GM12878 (cell line): ENCODE data around the gene FMN2. TPM values are rescaled to one million over a fixed set of nuclear protein-coding genes. Genes with fewer than 3 reads are reported as not detected.

Experiments used
- ATAC-seq: fragments of 200-7000 bp; cut with Tn5 transposase; 3 replicates; pipeline ENCODE4 v1.9.1; 2020; ENCODE audit warnings: mild to moderate bottlenecking, moderate library complexity
- BruUV-seq: library from RNA; stranded (reverse); fragments of 400-500 nt; replicated peaks from 2 replicates; lab custom pipeline; 2021; lab: Mats Ljungman, UMichigan
- CTCF ChIA-PET: fragments of 300-600 bp; sonication (Branson Sonifier 250); formaldehyde crosslinking; extraction: SDS; loops from one replicate; lab custom pipeline; 2021; ENCODE audit warnings: inconsistent platforms; lab: Yijun Ruan, JAX
- POLR2A ChIA-PET: fragments of 350-600 bp; formaldehyde crosslinking; extraction: SDS; loops from one replicate; lab custom pipeline; 2021; ENCODE audit warnings: inconsistent platforms; lab: Charles Lee
- RAD21 ChIA-PET: fragments of 300-600 bp; sonication (Branson Sonifier 250); formaldehyde crosslinking; loops from one replicate; lab custom pipeline; 2023; ENCODE audit warnings: antibody characterized with exemption; ENCODE audit not compliant: unreplicated experiment; lab: Charles Lee
- SMC1A ChIA-PET: fragments of 300-600 bp; sonication (Branson Sonifier 250); formaldehyde crosslinking; loops from one replicate; lab custom pipeline; 2023; ENCODE audit not compliant: unreplicated experiment, uncharacterized antibody; lab: Charles Lee
- DNase-seq: peaks from one replicate; pipeline ENCODE4 v3.0.0-alpha.2; 2011; ENCODE audit warnings: low read depth, low spot score
- FAIRE-seq: peaks from 3 replicates; lab custom pipeline; 2011; peaks lifted over from hg19 to GRCh38; lab: Jason Lieb, UNC
- H2AFZ ChIP-seq: 2 replicates; pipeline ENCODE4 v1.6.0; 2011; ENCODE audit warnings: low read depth, low read length, control low read depth; ENCODE audit not compliant: control insufficient read depth
- H3K27ac ChIP-seq: 2 replicates; pipeline ENCODE4 v1.5.1; 2011; ENCODE audit warnings: control low read depth; ENCODE audit not compliant: control insufficient read depth, insufficient read depth
- H3K27me3 ChIP-seq, 2 experiments: replicated peaks in 1 of 2; 2 replicates each; pipeline versions ENCODE4 v1.6.0 to v1.6.1; 2011; ENCODE audit warnings: low read length in 1 of 2; ENCODE audit not compliant: control insufficient read depth in 2 of 2, insufficient read depth in 2 of 2
- H3K36me3 ChIP-seq, 2 experiments: 2 replicates each; pipeline ENCODE4 v1.5.1; 2011; ENCODE audit warnings: low read length in 1 of 2; ENCODE audit not compliant: control insufficient read depth in 2 of 2, insufficient read depth in 2 of 2
- H3K4me1 ChIP-seq: 2 replicates; pipeline ENCODE4 v1.6.1; 2011; ENCODE audit warnings: mild to moderate bottlenecking, low read length, moderate library complexity, mixed read lengths; ENCODE audit not compliant: control insufficient read depth, insufficient read depth
- H3K4me2 ChIP-seq: 2 replicates; pipeline ENCODE4 v1.6.0; 2011; ENCODE audit warnings: control low read depth; ENCODE audit not compliant: control insufficient read depth, insufficient read depth
- H3K4me3 ChIP-seq: fragments of 200-600 bp; sonication (generic); 2 replicates; pipeline ENCODE4 v1.5.1; 2016
- H3K79me2 ChIP-seq: 2 replicates; pipeline ENCODE4 v1.6.0; 2011; ENCODE audit warnings: low read length; ENCODE audit not compliant: control insufficient read depth, insufficient read depth
- H3K9ac ChIP-seq: 2 replicates; pipeline ENCODE4 v1.8.0; 2011; ENCODE audit warnings: low read length, control low read depth, mixed read lengths; ENCODE audit not compliant: control insufficient read depth, insufficient read depth
- H3K9me3 ChIP-seq: replicated peaks from 3 replicates; pipeline ENCODE4 v1.5.1; 2011; ENCODE audit warnings: mild to moderate bottlenecking, low read length; ENCODE audit not compliant: control insufficient read depth, insufficient read depth
- H4K20me1 ChIP-seq: 2 replicates; pipeline ENCODE4 v1.6.0; 2011; ENCODE audit not compliant: control insufficient read depth, insufficient read depth
- BCL11A ChIP-seq: IDR thresholded peaks from 2 replicates; pipeline ENCODE4 v1.6.1; 2011; ENCODE audit warnings: low read depth, low read length
- BHLHE40 ChIP-seq, 2 experiments: fragments of 450-650 bp in 1 of 2; IDR thresholded peaks; 2 replicates each; pipeline ENCODE4 v1.6.1; 2011 to 2017; ENCODE audit warnings: low read depth in 2 of 2, borderline replicate concordance in 1 of 2, improper control_type of control experiment in 1 of 2, low read length in 1 of 2, mild to moderate bottlenecking in 1 of 2
- CHD4 ChIP-seq: fragments of 200-600 bp; sonication (generic); IDR thresholded peaks from 2 replicates; pipeline ENCODE4 v1.6.1; 2016; ENCODE audit warnings: mild to moderate bottlenecking
- CTCF ChIP-seq, 3 experiments: IDR thresholded peaks in 2 of 3; conservative IDR thresholded peaks in 1 of 3; 2 replicates each; pipeline ENCODE4 v1.5.1; 2011; ENCODE audit warnings: low read depth in 3 of 3, low read length in 3 of 3, mild to moderate bottlenecking in 3 of 3, control low read depth in 2 of 3, moderate library complexity in 2 of 3, inconsistent platforms in 1 of 3, mixed read lengths in 1 of 3; ENCODE audit not compliant: control insufficient read depth in 2 of 3, insufficient read depth in 1 of 3; ENCODE audit errors: extremely low read depth in 1 of 3
- CUX1 ChIP-seq: IDR thresholded peaks from 2 replicates; pipeline ENCODE4 v1.6.1; 2012; ENCODE audit warnings: improper control_type of control experiment, low read depth, low read length; ENCODE audit not compliant: insufficient replicate concordance
- EED ChIP-seq: sonication (generic); IDR thresholded peaks from 2 replicates; pipeline ENCODE4 v1.6.1; 2016; ENCODE audit warnings: antibody characterized with exemption, low read depth
- IRF5 ChIP-seq: fragments of 450-650 bp; IDR thresholded peaks from 2 replicates; pipeline ENCODE4 v1.6.1; 2017; ENCODE audit warnings: borderline replicate concordance
- MYB ChIP-seq: fragments of 150-350 bp; IDR thresholded peaks from 2 replicates; pipeline ENCODE4 v1.6.1; 2014; ENCODE audit warnings: mild to moderate bottlenecking, low read depth, low read length, borderline replicate concordance
- MYC ChIP-seq: IDR thresholded peaks from 2 replicates; pipeline ENCODE4 v1.6.1; 2011; ENCODE audit warnings: mild to moderate bottlenecking, low read length, moderate library complexity, inconsistent platforms; ENCODE audit not compliant: insufficient read depth, insufficient replicate concordance, insufficient read length, severe bottlenecking
- NFYB ChIP-seq: IDR thresholded peaks from 2 replicates; pipeline ENCODE4 v1.6.1; 2011; ENCODE audit warnings: low read depth, mild to moderate bottlenecking, low read length, improper control_type of control experiment, moderate library complexity; ENCODE audit not compliant: insufficient read depth
- NR2C2 ChIP-seq: IDR thresholded peaks from 2 replicates; pipeline ENCODE4 v1.6.1; 2011; ENCODE audit warnings: borderline replicate concordance, low read depth; ENCODE audit not compliant: control insufficient read depth, insufficient read length
- PBX3 ChIP-seq: IDR thresholded peaks from 2 replicates; pipeline ENCODE4 v1.6.1; 2011; ENCODE audit warnings: mild to moderate bottlenecking, low read depth, low read length, moderate library complexity; ENCODE audit not compliant: insufficient replicate concordance
- RB1 ChIP-seq: fragments of 450-650 bp; formaldehyde crosslinking; IDR thresholded peaks from 2 replicates; pipeline ENCODE4 v1.6.1; 2017; ENCODE audit warnings: mild to moderate bottlenecking, borderline replicate concordance
- RFX5 ChIP-seq: IDR thresholded peaks from 2 replicates; pipeline ENCODE4 v1.6.1; 2011; ENCODE audit warnings: low read depth, low read length, improper control_type of control experiment
- WGBS: methylation state at CpG from one replicate; pipeline ENCODE4 v1.1.6; 2016; ENCODE audit warnings: low lambda C conversion rate; ENCODE audit not compliant: insufficient replicate concordance, insufficient coverage; ENCODE audit errors: missing lambda C conversion rate; 5-methylcytosine and 5-hydroxymethylcytosine counted together
- in situ Hi-C: fragments of 300-500 bp; cut with MboI; formaldehyde crosslinking; loops from 9 replicates; pipeline ENCODE4 v1.14.3; 2018; ENCODE audit warnings: mixed read lengths
- intact Hi-C: fragments of 100-400 bp; cut with micrococcal nuclease; formaldehyde crosslinking; loops from one replicate; pipeline ENCODE4 v1.14.2; 2022; ENCODE audit not compliant: unreplicated experiment
- polyA plus RNA-seq, 11 experiments: library from polyadenylated mRNA; depleted of rRNA in 4 of 11; unstranded in 6 of 11; stranded (reverse) in 5 of 11; fragments of >200 nt; fragmentation: Nextera tagmentation in 4 of 11; fragmentation: Illumina TruSeq in 1 of 11; extraction: Ambion mirVana in 4 of 11; extraction: Trizol in 1 of 11; gene quantifications; 1 replicate in 1 of 11; 2 replicates in 10 of 11; pipeline versions ENCODE4 v1.2.1 to v1.2.3, GENCODE V29; 2011 to 2016; ENCODE audit warnings: inconsistent platforms in 2 of 11, missing spikeins in 2 of 11, low read depth in 1 of 11
- total RNA-seq, 4 experiments: library from RNA; depleted of rRNA in 3 of 4; stranded (reverse); fragments of >200 nt in 3 of 4; fragmentation: Illumina TruSeq in 1 of 4; extraction: Trizol in 1 of 4; gene quantifications; 2 replicates each; pipeline versions ENCODE4 v1.2.1 to v1.2.3, GENCODE V29; 2013 to 2021

Gene FMN2
- total and polyA plus RNA-seq, 10 of the 15 experiments (the other 5 are each of a cell fraction or from before 2014, with no cell fraction given), result 0.60 TPM; not detected in 9

GRCh38 chr1:240173836-240174235, 82.2 kb downstream of the FMN2 start:
- Histone ChIP-seq H3K79me2 (no peaks in the 10 kb centered on the region), H3K4me2 (no peak overlapping the region), H3K36me3 (no peaks in the 10 kb centered on the region), H2AFZ (no peak overlapping the region), H3K4me3 (no peak overlapping the region), H3K27ac (no peak overlapping the region), H3K4me1 (no peaks in the 10 kb centered on the region), H3K27me3 (no peaks in the 10 kb centered on the region), H3K9me3 (no peaks in the 10 kb centered on the region), H4K20me1 (no peaks in the 10 kb centered on the region), H3K9ac (no peak overlapping the region)
- POLR2A ChIA-PET, result no interaction called here
- no TSS peak for BruUV-seq
- RAD21 ChIA-PET, result no interaction called here
- DNase-seq (no peak), FAIRE-seq (no peak), ATAC-seq (no peak)
- intact Hi-C loops, result no loop called here
- in situ Hi-C loops, result no loop called here
- CTCF ChIA-PET, result interaction anchor here (1.5 kb wide), 1 partner anchor 10 kb away, joined by 4 read pairs; no protein-coding TSS in a partner anchor
- 0% methylated on average over 1 of the region's 1 CpG for WGBS
- SMC1A ChIA-PET, result interaction anchor here (0.9 kb wide), 1 partner anchor 18 kb away, joined by 3 read pairs; no protein-coding TSS in a partner anchor
- TF ChIP-seq CHD4, result no peak
- no peak for TF ChIP-seq MYB
- TF ChIP-seq EED, result no peak
- no peak for TF ChIP-seq PBX3
- no peak for TF ChIP-seq BCL11A
- no peak for TF ChIP-seq RFX5
- TF ChIP-seq MYC, result no peak
- no peak for TF ChIP-seq CUX1
- TF ChIP-seq NR2C2, result no peak
- no peak for TF ChIP-seq IRF5
- no peak for TF ChIP-seq BHLHE40 (IDR thresholded peaks at IDR 0.05; ENCODE audit: borderline replicate concordance in 1 of 2, low read depth in 2 of 2, low read length in 1 of 2)
- no peak for TF ChIP-seq NFYB
- TF ChIP-seq CTCF (IDR thresholded peaks at IDR 0.05 in 2 of 3, conservative IDR thresholded peaks at IDR 0.05 in 1 of 3; ENCODE audit: control insufficient read depth in 2 of 3, extremely low read depth in 1 of 3, insufficient read depth in 1 of 3, low read depth in 3 of 3, low read length in 3 of 3), result no peak
- TF ChIP-seq RB1, result no peak
